GM21619 (cell line): ENCODE data around the gene PPM1J.

Experiments
- ATAC-seq: cut with Tn5 transposase; IDR thresholded peaks from one replicate; pipeline ENCODE4 v1.9.1; 2021; ENCODE audit not compliant: unreplicated experiment

The PPM1J gene

DNA sequence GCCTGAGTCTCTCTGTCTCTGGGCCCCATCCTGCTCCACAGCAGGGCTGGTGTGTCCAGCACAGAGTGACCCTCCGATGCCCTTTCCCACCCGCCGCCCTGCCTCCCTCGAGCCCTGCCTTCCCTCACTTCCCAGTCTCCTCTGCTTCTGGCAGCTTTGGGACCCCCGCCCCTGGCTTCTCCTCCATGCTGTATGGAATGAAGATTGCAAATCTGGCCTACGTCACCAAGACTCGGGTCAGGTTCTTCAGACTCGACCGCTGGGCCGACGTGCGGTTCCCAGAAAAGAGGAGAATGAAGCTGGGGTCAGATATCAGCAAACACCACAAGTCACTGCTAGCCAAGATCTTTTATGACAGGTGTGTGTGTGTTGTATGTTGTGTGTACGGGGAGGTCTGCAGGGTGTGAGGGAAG lies 26.3 kb downstream of the PPM1J start:
- no peak for ATAC-seq

DNA sequence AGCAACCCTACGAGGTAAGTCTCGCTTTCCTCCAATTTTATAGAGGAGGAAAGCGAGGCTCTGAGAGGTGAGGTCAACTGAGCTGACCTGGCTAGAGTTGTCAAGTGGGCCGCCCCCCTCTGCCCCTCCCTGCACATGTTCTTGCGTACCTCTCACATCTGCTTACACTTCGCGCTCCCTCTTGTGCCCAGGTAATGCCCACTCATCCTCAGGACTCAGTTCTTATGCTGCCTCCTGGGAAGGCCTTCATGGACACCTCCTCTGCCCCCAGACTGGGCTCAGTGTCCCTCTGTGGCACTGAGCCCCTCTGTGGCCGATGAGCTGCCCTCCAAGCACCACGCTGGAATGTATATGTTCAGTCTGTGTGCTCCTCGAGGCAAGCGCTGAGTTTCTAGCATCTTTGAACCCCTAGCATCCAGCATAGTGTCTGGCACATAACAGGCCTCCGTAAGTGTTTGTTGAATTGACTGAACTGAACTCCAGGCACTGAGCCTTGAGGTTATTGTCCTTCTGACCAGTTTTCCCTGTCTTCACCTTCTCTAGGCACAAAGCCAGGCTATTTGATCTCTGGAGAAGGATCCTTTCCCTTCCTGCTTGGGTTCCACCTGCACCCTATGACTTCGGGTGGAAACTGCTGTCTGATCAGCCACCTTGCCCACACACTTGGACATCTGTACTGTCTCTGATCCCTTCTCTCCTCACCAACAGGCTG lies 27.2 kb downstream of the PPM1J start:
- no peak for ATAC-seq

DNA sequence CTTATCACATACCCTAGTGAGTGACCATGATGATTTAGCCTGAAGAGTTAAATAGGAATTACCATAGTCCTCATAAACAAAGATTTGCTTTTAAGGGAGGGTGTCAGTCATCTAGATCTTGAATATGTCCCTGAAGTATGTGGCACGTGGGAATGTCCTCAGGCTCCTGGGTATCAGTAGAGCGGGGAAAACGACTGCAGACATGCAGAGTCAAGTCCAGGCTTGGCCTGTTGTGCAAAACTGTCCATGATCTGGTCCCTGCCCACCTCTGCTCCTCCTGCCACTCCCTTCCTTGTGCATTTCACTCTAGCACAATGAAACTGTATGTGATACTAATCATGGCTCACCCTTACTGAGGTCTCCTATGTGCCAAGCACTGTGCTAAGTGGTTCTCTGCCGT lies 27.8 kb downstream of the PPM1J start:
- ATAC-seq = no peak

DNA sequence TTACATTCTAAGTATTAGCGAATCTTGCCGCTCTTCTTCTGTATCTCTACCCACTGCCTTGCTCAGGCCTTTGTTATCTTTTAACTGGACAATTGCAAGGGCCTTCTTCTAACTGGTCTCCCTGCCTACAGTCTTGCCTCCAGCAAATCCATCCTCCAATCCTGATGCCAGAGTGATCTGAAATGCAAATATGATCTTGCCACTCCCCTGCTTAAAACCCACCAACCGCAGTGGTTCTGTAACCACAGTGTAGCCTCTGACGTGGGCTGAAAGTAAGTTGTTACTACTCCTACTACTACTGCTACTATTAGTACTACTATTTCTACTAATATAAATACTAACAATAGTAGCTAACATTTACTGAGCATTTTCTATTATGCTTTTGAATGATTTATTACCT lies 28.3 kb downstream of the PPM1J start:
- no peak for ATAC-seq

DNA sequence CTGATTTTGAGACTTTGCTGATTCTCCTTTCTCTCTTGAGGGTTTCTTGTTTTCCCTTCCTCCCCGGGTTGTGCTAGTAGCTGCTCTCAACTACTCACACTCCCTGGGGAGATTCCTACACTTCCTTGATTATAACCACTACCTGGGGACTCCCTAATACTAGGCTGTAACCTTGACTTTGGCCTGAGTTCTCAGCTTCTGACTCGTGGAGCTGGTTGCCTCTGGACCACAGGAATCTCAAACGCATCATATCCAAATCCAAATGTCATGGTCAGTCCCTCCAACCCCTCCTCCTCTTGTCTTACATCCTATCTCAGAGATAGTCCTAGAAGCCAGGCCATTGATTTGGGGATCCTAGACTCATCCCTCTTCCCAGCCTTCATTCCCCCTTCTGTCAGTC lies 28.7 kb downstream of the PPM1J start:
- ATAC-seq = no peak

DNA sequence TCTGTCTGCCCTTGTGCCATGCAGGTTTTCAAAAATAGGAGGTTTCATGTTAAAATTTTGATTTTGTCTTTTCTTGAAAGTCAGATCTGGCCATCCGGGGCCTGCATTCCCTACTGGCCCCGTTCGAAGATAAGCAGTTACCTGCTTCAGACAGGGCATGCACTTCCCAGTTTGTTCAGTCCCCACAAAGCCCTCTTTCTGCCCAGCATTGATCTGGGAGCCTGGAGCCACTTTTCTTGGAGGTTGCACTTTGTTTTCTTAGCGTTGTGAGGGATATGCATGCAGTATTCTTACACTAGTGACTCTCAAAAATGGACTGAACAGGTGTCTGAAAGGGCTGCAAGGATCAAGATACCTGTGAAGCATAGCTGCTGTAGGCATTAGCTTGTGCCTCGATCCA lies 29.2 kb downstream of the PPM1J start:
- ATAC-seq = no peak

DNA sequence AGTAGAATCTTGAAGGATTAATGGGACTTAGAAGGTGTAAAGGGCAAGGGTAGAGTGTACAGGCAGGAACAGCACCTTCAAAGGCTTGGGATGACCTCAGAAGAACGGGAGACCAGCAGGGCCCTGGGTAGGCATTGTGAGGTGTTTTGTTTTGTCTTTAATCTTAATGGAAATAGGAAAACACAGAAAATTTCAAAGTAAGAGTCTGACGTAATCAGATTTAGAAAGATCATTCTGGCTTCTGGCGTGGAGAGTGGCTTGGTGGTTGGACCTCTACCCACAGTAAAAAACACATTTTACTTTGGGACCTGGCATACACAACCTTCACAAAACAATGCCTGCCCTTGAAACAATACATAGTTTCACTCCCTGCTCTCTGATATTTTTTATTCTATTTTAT lies 36.5 kb downstream of the PPM1J start:
- ATAC-seq = no peak

DNA sequence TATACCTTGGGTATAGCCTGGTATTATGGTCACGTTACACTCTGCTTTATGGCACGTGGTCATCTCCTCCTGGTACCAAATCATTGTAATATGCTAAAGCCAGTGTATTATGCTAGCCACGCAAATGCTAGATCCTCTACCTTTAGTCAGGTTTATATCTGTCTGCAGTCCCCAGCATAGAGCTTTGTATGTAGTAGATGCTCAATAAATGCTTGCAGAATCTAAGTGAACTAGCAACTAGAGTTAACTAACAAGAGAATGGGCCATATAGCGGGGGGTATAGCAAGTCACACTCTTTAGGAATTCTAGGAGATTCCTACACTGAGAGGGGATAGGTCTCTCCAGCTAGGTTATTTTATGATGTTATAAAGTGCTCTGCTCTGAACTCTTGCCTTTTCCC lies 37.6 kb downstream of the PPM1J start:
- ATAC-seq = no peak

DNA sequence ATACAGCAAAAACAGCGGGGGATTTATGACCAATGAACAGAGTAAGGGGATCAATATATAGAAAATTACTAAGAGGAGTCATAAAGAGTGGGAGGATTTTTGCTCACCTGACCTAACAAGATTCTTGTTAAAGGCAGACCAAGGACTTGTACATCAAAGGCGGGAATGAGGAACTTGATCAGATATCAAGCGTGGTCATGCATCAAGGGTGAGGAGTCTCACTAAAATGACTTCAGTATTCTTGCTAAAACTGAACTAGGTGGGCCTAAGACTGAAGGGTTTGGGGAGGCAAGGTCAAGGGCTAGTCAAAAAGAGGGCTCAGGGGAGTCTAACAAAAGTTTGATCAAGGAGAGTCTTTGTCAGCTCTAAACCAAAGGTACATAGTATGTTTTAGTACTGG lies 38.6 kb downstream of the PPM1J start:
- no peak for ATAC-seq

DNA sequence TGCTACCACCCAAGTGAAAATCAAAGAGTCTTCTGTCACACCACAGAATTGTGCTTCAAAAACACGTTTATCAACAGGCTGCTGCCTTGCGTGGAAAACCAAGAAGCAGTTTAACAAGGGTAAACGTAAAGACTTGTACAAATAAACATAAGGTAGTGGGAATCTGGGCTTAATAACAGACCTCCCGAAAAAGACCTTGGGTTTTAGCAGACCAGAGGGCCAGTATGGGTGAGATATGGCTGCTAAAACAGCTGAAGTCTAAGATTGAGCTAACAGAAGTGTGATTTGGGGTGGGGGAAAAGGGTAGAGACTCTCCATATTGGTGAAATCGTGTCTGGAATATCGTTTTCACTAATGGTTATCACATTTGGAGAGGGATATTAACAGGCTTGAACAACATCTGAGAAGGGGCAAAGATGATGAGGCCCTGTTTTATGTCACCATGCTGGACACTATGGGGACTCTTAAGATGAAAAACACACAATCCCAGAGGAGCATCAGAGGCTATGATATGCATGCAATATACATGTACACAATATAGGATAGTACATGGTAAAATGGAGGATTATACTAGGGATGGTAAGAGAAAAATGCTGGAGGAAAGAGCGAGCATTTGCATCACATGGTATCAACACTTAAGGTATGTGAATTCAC lies 39.3 kb downstream of the PPM1J start:
- ATAC-seq = no peak

DNA sequence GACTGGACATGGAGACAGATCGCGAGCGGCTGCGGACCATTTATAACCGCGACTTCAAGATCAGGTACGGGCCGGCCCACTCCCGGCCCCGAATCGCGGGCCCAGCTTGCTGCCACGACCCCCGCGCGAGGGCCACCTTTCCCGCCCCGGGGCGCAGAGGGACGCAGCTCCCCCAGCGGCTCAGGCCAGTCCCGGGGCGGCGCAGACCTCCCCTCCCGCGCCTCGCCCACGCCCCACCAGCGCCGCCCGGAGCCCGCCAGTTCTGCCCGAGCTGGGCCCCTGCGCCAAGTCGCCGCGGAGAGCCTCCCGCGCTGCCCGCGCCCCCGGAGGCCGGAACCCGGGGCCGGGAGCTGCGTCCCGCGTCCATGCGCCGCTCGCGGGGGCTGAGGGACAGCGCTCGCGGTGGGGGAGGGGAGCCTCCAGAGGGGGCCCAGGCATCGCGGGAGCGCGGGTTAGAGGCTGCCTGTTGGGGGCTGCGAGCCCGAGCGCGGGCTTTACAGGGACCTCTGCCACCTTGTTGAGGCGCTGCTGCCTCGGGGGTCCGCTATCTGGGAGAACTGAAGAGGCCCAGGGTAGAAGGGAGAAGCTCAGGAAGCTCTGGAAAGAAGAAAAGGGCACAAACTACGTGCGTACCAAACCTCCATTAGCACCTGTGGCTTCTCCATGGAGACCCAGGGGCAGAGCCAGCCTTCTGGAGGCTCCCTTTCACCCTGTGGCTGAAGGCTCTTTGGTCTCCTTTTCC lies 40.0 kb downstream of the PPM1J start:
- ATAC-seq = peak; percentile 41

DNA sequence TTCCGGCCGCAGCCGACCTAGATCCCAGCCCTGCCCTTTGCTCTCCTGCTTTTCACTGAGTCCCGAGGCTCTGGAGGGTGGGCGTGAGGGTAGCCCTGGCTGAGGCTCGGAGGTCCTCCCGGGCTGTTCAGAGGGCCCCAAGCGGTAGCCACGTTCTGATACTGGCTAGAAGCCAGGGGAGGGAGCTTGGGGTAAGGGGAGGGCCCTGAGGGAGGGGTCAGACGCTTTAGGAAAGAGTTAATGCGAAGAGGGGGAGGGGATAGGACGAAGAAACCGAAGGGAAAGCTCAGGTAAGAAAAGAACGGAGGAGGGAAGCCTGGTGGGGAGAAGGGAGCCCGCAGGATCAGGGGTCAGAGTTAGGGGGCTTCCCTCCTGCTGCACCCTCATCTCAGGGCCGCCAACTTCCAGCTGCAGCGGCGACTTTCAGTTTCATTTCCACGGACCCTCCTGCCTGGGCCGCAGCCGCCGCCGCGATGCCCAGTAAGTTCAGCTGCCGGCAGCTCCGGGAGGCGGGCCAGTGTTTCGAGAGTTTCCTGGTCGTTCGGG lies 40.6 kb downstream of the PPM1J start, which contains the start of gene MOV10:
TSS of gene MOV10 (plus strand) at position 220 of the 546 bp plus-strand sequence. CDS start at position 474, 254 bp downstream.
- ATAC-seq = peak; percentile 59

DNA sequence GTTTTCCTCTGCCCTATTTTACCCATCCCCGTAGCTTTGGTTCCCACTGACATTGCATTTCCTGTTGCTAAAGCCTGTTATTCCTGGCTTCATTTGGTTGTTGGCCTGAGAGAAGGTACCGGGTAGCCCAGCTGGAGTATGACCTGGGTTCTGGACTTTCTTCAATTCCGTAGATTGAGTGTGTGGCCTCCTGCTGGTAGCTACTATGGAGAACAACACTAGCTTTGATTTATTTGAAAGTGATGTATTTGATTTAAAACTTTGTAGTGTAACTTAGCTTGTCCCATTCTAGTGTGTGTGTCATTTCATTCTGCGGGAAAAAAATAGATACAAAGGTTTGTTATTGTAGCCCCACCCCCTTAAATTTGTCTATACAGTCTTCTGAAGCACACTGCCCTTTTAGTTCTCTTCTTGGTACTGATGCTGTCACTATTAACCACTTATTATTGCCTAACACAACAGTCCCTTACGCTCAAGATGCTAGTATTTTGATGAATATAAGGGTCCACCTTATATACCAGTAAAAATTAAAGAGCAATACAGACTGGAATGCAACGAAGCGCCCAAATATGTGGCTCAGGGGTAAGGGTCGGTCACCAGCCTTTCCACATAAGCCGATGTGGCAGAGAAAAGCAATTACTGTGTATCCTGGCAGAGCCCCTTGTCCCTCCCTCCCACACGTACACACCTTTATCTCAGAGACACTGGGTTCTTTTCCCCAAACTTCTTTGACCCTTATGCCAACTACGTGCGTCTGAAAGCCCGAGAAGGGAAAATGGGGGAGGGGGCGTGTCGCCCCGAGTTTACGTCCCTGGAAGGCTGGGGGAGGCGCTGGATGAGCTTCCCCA lies 41.3 kb downstream of the PPM1J start:
- ATAC-seq = no peak

DNA sequence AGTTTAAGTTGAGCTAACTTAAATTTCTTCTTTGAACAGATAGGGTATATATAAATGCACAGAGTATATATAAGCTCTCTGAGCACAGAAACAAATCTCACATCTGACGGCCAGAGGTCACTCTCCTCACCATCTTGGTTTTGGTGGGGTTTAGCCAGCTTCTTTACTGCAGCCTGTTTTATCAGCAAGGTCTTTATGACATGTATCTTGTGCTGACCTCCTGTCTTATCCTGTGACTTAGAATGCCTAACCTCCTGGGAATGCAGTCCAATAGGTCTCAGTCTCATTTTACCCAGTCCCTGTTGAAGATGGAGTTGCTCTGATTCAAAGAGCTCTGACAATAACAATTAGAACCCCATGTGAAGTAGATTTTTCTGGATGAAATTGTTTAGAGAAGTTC lies 42.3 kb downstream of the PPM1J start:
- ATAC-seq = no peak

DNA sequence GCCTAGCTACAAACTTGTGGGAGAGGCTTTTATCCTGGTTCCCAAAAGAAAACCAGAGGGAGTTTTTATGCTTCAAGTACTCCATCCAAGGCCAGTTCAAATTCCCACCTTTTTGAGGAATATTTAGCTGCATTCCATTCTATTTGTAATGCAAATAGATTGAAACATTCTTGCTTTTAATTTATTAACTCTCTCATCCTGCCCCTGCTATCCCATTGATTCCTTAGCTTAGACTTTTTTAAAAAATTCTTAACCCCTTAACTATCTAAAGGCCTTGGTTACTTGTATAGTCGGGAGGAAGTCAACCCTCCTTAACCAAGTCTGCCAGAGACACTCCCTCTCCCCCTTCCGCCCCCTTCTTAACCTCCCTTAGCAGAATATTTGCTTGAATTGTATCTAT lies 43.1 kb downstream of the PPM1J start:
- ATAC-seq = no peak

DNA sequence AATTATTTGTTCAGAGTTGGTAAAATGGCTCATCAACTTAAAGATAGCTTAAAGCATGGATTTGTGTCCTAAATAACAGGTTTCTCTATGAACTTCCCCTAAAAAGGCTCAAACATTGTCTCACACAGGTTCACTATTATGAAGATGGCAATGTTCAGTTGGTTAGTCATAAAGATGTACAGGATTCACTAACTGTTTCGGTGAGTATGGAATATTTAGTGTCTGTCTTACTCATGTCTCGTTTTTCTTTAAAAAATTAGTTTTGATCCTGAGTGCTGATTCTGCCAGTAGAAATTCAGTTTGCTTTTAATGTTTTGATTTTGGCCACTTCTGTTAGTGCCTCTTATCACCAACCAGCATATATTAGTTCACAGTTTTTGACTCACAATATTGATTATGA lies 48.2 kb downstream of the PPM1J start:
- ATAC-seq = no peak

DNA sequence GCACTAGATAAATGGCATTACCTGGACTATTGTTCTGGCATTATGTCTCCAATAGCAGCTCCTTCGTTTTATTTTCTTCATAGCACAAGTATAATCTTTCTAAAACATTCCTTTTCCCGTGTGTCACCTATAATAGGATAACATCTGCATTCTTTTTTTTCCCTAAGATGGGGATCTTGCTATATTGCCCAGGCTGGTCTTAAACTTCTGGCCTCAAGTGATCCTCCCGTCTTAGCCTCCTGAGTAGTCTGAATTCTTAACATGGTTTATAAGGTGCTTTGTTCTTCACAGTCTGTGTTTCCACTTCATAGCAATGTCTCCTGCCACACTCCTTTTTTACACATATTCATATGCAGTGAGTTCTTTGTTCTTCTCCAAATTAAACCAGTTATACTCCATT lies 49.3 kb downstream of the PPM1J start:
- ATAC-seq = no peak
